Urothelium cell line (cell line): ENCODE data around the gene ZFYVE9.
"Not testable (repeated sequence)": the region's sequence is repeated elsewhere in the genome, so short reads cannot be mapped to it uniquely, and the experiment has no call there.

Source experiments
- DNase-seq: peaks from one replicate; pipeline ENCODE4 v3.0.0; 2011; ENCODE audit warnings: low spot score, mixed read lengths
- FAIRE-seq: peaks from 2 replicates; lab custom pipeline; 2011; peaks lifted over from hg19 to GRCh38; lab: Jason Lieb, UNC

Gene ZFYVE9

GRCh38 chr1:52150445-52150844 is 8.6 kb downstream of the ZFYVE9 start:
- not testable (repeated sequence) for FAIRE-seq, DNase-seq

DNA sequence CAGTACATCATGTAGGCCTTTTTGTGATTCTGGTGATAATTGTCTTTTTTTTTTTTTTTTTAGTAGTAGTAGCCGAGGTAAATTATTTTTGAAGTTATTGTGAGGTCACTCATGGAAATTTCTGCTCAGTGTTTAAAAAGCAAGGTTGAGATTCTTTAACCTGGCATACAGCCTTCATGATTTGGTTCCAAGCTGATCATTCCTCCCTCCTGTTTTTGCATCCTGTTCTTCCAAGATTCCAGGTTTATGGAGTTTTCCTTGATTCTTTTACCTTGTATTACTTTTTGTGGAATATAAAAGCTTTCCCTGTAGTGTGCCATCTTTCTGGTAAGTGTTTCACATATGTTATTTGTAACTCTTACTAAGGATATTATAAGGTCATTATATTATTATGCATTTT is 9.1 kb downstream of the ZFYVE9 start:
- no peak for DNase-seq
- FAIRE-seq, result no peak

DNA sequence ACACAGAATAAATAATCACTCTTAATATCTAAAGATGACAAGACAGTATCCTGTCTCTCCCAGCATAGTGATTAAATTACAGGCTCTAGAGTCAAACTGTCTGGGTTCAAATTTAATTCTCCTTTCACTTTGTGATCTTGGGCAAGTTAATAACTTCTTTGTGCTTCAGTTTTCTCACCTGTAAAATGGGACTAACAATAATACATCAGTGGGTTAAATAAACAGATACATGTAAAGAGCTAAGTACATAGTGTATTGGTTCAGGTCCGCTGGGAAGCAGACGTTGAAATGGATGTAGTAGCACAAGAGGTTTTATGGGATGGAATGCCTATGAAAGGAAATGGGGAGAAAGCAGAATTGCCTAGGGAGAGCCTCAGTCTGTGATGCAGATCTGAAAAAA is 10.7 kb downstream of the ZFYVE9 start:
- no peak for DNase-seq
- FAIRE-seq, result no peak

- no peak for FAIRE-seq
Measured at GRCh38 chr1:52153010-52153409, 11.1 kb downstream of the ZFYVE9 start.

DNA sequence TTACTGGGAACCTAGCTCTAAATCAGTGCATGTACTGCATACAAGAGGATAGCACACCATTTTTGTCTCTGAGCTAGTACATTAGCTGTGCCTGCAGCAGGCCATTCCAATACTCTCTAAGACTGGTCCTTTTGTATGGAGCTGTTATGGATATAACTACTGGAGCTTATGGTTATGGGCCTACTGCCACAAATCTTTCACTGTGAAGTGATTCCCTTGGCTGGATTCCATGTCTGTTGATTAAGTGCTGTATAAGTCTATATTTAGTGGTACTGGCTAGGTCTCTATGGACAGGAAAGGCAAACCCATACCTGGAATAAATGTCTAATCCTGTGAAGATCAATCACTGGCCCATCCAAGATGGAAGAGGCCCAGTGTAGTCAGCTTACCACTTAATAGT is 12.0 kb downstream of the ZFYVE9 start:
- DNase-seq (no peak), FAIRE-seq (no peak)

More at GRCh38 chr1:52153010-52153409, 11.1 kb downstream of the ZFYVE9 start:
- no peak for DNase-seq

DNA sequence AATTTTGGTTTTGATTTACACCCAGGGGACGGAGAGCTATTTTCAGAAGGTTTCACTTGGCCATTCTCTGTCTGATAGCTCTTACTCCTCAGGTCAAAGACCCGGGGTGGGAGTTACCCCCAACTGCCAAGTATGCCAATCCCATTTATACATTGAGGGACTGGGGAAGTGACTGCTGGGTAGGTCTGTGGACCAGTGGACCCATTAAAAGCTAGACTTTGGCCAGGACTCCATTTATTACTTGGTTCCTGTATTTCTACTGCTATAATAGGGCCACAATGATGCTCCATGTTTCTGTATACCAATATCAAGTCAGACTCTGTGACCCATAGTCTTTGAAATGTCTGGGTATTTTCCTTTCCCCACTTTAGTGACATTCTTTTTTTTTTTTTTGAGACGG is 14.6 kb downstream of the ZFYVE9 start:
- DNase-seq, result no peak
- FAIRE-seq, result no peak

DNA sequence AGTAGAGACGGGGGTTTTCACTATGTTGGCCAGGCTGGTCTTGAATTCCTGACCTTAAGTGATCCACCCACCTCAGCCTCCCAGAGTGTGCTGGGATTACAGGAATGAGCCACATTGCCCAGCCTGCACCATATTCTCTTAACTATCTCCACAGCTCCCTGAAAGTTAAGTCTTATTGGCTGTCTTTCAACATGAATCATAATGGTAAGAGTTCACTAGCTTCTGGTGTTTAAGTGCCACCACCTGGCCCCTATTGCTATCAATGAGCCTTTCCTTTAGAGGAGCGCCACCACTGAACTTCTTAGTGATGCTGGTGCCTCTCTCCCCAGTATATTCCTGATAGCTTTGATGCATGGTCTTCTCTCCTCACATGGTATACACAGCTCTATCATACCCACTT is 15.7 kb downstream of the ZFYVE9 start:
- FAIRE-seq, result no peak
- DNase-seq, result no peak

DNA sequence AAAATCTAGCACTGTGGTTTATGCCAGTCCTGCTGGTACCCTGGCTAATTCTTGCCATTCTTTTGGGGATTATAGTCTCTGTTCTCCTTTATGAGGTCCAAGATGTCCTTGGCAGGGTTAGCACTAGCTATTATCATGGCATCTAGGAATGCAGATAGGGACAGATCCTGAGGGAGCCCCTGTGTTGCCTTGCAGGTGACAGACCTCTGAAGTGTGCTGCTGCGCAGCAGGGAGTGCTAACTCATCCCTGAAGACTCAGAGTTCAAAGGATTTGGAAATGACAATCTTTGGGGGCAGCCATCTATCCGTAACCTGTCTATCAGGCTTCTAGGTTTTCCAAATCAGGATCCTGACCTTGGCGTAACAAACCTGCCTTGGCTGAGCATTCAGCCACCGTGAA is 16.3 kb downstream of the ZFYVE9 start:
- no peak for FAIRE-seq

DNA sequence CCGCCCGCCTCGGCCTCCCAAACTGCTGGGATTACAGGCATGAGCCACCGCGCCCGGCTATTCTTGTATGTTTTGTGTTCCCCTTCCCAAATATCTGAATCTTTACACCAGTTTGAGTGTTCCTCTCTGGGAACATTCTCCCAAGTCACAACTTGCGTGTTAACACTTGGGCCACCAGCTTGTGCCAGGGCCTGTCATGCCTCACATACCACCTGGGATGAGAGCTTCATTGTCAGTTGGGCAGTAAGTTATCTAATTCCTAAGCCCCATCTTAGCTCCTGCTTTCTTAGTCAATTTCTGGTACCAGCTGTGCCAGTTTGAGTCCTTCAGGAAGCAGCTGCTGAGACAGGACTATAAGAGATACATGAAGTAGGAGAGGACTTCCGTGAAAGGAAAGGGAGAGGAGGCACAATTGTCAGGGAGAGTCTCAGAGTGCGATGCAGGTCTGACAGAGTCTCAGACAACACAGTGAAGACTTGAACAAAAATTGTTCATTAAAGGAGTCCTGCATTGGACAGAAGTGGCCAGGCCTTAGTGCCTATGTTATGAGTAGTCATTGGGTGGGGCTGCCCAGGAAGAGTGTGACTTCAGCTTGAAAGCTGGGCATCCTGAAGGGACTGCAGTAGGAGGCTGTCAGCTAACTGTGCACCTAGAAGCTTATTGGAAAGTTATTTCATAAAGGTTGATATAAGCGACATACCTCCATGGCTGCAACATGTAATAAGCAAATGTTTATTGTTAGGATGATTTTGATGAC is 17.3 kb downstream of the ZFYVE9 start:
- DNase-seq, result peak; percentile 28
- FAIRE-seq, result no peak

More for the DNA sequence above, 16.3 kb downstream of the ZFYVE9 start:
- DNase-seq, result no peak

- FAIRE-seq (no peak), DNase-seq (no peak)
Measured at GRCh38 chr1:52162947-52163346, 21.1 kb downstream of the ZFYVE9 start.

DNA sequence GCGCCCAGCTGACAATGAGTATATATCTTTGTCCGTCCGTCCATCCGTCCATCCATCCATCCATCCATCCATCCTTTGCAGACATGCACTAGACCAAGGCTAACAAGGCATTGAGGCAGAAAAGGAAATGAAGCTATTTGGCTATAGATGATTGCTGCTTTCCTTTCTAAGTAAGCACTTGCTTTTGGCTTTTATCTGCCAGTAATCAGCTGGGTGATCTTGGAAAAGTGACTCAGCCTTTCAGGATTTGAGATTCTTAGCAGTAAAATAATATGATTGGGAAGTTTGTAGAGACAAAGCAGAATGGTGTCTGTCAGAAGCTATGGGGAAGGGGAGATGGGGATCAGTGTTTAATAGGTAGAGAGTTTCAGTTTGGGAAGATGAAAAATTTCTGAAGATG is 22.7 kb downstream of the ZFYVE9 start:
- FAIRE-seq (no peak), DNase-seq (no peak)

DNA sequence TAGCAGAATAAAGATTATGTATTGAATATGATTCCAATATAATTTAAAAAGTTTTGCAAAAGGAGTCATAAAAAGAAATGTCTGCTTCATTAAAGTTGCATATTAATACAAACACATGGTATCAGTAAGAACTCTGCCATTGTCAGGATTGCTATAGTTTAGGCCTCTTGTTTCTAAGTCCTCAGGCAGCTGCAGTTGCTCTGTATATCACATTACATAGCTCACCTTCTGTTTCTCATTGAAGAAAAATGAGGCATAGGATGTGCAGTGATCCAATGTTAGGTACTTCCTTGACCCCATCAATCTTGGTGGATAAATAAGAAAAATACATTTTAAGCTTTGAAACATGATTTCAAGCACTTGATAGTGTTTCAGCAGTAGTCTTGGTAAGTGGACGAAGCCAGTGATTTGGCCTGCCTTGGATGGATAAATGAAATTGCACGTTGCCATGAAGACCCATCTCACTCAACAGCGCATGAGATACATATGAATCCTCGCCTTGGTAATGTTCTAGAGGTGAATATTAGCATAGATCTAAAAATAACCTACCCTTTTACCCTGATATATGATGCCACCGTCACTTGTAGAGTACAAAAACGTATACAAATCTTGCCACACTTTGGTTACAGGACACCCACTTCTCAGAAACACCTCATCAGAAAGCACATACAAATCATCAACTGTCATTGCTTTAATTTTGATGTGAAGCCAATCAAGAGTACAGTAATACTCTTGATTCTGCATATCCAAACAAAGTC is 25.3 kb downstream of the ZFYVE9 start:
- DNase-seq (no peak), FAIRE-seq (no peak)

DNA sequence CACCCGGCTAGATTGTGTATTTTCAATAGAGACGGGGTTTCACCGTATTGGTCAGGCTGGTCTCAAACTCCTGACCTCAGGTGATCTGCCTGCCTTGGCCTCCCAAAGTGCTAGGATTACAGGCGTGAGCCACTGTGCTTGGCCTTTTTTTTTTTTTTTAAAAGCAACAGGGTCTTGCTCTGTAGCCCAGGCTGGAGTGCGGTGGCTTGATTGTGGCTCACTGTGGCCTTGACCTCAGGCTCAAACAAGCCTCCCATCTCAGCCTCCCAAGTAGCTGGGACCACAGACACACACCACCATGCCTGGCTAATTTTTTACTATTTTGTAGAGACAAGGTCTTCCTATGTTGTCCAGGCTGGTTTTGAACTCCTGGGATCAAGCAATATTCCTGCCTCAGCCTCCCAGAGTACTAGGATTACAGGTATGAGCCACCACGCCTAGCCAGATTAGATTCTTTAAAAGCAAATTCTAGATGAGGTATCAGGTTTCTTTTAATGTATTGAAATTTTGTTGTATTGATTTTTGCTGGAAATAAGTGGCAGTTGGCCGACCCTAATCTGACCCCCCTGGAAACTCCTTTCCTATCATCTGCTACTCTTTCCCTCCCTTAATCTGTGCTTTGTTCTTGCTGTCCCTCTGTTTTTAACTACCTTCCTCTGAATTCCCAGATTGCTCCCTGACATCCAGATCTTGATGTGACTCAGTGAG is 26.6 kb downstream of the ZFYVE9 start:
- no peak for DNase-seq
- FAIRE-seq, result no peak

- DNase-seq, FAIRE-seq: not testable (repeated sequence)
Measured at GRCh38 chr1:52171149-52171548, 29.3 kb downstream of the ZFYVE9 start.

- no peak for DNase-seq
- FAIRE-seq, result no peak
Measured at GRCh38 chr1:52179073-52179472, 37.2 kb downstream of the ZFYVE9 start.

- no peak for FAIRE-seq
Measured at GRCh38 chr1:52180176-52180575, 38.3 kb downstream of the ZFYVE9 start.

GRCh38 chr1:52181759-52182158 is 39.9 kb downstream of the ZFYVE9 start:
- DNase-seq, FAIRE-seq: not testable (repeated sequence)

More at GRCh38 chr1:52180176-52180575, 38.3 kb downstream of the ZFYVE9 start:
- DNase-seq, result no peak

GRCh38 chr1:52182328-52182727 is 40.4 kb downstream of the ZFYVE9 start:
- not testable (repeated sequence) for FAIRE-seq, DNase-seq

- no peak for DNase-seq
- FAIRE-seq, result no peak
Measured at GRCh38 chr1:52182874-52183400, 41.0 kb downstream of the ZFYVE9 start.

DNA sequence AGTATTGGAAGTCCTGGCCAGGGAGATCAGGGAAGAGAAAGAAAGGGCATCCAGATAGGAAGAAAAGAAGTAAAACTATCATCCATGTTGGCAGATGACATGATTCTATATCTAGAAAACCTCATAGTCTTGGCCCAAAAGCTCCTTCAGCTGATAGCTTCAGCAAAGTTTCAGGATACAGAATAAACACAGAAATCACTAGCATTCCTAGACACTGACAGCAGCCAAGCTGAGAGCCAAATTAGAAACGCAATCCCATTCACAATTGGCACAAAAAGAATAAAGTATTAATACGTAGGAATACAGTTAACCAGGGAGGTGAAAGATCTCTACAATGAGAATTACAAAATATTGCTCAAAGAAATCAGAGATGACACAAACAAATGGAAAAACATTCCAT is 44.6 kb downstream of the ZFYVE9 start:
- DNase-seq (no peak), FAIRE-seq (no peak)

GRCh38 chr1:52189898-52190480 is 48.1 kb downstream of the ZFYVE9 start:
- DNase-seq, result no peak
- FAIRE-seq, result no peak
